Right cardiac atrium (tissue), 5 donors: ENCODE data around the gene MON1A. TPM values are rescaled to one million over a fixed set of nuclear protein-coding genes. Genes with fewer than 3 reads are reported as not detected.
A peak's percentile ranks its signal among the peaks of the same experiment; 100 is the strongest.

Experiments
- ATAC-seq, 2 donors: fragments of 200-7000 bp; cut with Tn5 transposase; one replicate each; pipeline versions ENCODE4 v1.8.0 to v1.9.1; 2020; ENCODE audit warnings: moderate library complexity in 2 of 2, mild to moderate bottlenecking in 1 of 2
- DNase-seq, 3 donors: peaks; one replicate each; pipeline ENCODE4 v3.0.0-alpha.2; 2020
- H3K27ac ChIP-seq: one replicate; pipeline ENCODE4 v1.5.1; 2013; ENCODE audit warnings: mild to moderate bottlenecking, low read length, control low read depth, moderate library complexity
- H3K27me3 ChIP-seq: one replicate; pipeline ENCODE4 v1.6.1; 2013; ENCODE audit not compliant: control insufficient read depth, insufficient read depth
- H3K4me1 ChIP-seq: one replicate; pipeline ENCODE4 v1.6.1; 2013; ENCODE audit warnings: low read length; ENCODE audit not compliant: control insufficient read depth, insufficient read depth
- H3K4me3 ChIP-seq: one replicate; pipeline ENCODE4 v1.5.1; 2013; ENCODE audit warnings: low read length, control low read depth
- H3K9me3 ChIP-seq: one replicate; pipeline ENCODE4 v1.6.1; 2013; ENCODE audit warnings: low read length; ENCODE audit not compliant: control insufficient read depth
- WGBS: extraction: QIAGEN DNeasy Blood & Tissue Kit; methylation state at CpG from one replicate; pipeline ENCODE4 v1.1.7; 2013; 5-methylcytosine and 5-hydroxymethylcytosine counted together
- intact Hi-C, 4 donors: fragments of 100-400 bp; cut with DNase I; formaldehyde crosslinking; loops; one replicate each; pipeline versions ENCODE4 v1.11.0 to v1.14.0; 2022 to 2023
- polyA plus RNA-seq: library from polyadenylated mRNA; stranded (reverse); fragments of 200-250 nt; gene quantifications from one replicate; pipeline ENCODE4 v1.2.3, GENCODE V29; 2013
- total RNA-seq, 4 donors: library from RNA; stranded (reverse); fragmentation: NEBNext Ultra II Directional; extraction: Animal tissue kit (Norgen Biotek cat#: 25700); gene quantifications; one replicate each; pipeline ENCODE4 v1.2.1, GENCODE V29; 2021
- donor health status: healthy with polysubstance abuse.
- donor health status: DM: no; HTN: yes; CAD: no.
- donor health status: DM: no; HTN: no; CAD: no.
- donor health status: DM: no; HTN: yes; CAD: no; lungs with severe emphysema.
- donor health status: DM: yes; HTN: yes; CAD: no.

Gene MON1A
- total and polyA plus RNA-seq, 5 donors, result 7.4 to 9.0 (median 8.2) TPM

GRCh38 chr3:49869525-49870126, 60.0 kb downstream of the MON1A start, which contains the start of gene CAMKV:
Gene CAMKV, minus strand, starts transcription at chr3:49869906. Its CDS starts 7,518 bp downstream, at chr3:49862388.
- intact Hi-C loops, result no loop called here
- H3K27me3 ChIP-seq, result no peaks in the 10 kb centered on the region
- H3K9me3 ChIP-seq, result no peaks in the 10 kb centered on the region
- WGBS, result 1% methylated on average over 59 of the region's 59 CpGs
- DNase-seq, result no peak
- no peak for ATAC-seq
- peak within 1 kb of the TSS; percentile 43 for H3K4me3 ChIP-seq
- no peak within 1 kb of the TSS for H3K27ac ChIP-seq
- H3K4me1 ChIP-seq, result no peaks in the 10 kb centered on the region

- peak overlapping the region; percentile 43 for H3K4me3 ChIP-seq
- H3K9me3 ChIP-seq, result no peaks in the 10 kb centered on the region
- ATAC-seq, result no peak
- intact Hi-C loops, result no loop called here
- H3K4me1 ChIP-seq, result no peaks in the 10 kb centered on the region
- no peak overlapping the region for H3K27ac ChIP-seq
- no peaks in the 10 kb centered on the region for H3K27me3 ChIP-seq
- DNase-seq, result no peak
- WGBS, result 3% methylated on average over 23 of the region's 23 CpGs
Measured at GRCh38 chr3:49868862-49869466, 60.6 kb downstream of the MON1A start.

DNA sequence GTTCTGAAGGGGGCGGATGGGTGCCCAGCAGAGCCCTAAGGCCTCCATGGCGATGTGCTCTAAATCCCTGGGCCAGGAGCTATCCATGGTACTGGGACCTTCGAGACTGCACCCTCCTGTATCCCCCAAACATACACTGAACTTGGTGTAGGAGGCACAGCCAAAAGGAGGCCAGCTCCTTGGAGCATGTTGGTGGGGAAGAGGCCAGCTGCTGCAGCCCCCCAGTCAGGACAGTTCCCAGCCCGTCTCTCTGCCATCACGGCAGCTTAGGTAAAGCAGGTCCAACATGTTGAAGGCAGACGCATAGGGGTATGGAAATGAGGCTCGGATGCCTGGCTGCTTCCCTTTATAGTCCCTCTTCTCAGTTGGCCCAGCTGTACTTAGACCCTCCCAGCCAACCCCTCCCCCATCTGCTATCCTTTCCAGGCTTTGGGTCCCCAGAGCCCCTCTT, 61.7 kb downstream of the MON1A start:
- Histone ChIP-seq H3K4me3 (no peak overlapping the region), H3K27ac (no peak overlapping the region), H3K4me1 (no peaks in the 10 kb centered on the region), H3K27me3 (no peaks in the 10 kb centered on the region), H3K9me3 (no peaks in the 10 kb centered on the region)
- DNase-seq, result no peak
- no peak for ATAC-seq
- 20% methylated on average over 7 of the region's 7 CpGs for WGBS
- intact Hi-C loops, result no loop called here

DNA sequence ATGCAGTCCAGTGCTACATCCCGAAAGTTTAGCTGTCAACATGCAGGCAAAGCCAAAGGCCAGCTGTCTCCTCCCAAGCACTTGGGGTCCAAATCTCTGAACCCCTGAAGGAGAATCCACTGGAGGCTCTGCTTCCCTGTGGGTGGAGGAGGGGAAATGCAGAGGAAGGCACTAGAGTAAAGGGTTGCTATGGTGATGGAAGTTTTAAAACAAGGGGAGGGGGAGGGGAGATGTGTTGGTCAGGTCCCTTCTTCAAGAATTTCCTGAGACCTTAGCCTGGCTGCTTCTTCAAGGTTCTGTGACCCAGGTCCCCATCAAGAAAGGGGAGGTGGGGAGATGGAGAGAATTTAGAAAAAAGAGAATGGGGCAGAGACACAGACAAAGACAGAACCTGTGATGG, 62.2 kb downstream of the MON1A start:
- Histone ChIP-seq H3K4me1 (no peaks in the 10 kb centered on the region), H3K4me3 (no peak overlapping the region), H3K27me3 (no peaks in the 10 kb centered on the region), H3K9me3 (no peaks in the 10 kb centered on the region), H3K27ac (no peak overlapping the region)
- DNase-seq (no peak), ATAC-seq (no peak)
- 90% methylated on average over 1 of the region's 1 CpG for WGBS
- intact Hi-C loops, result no loop called here

- no peaks in the 10 kb centered on the region for H3K27me3 ChIP-seq
- 46% methylated on average over 7 of the region's 7 CpGs for WGBS
- H3K4me1 ChIP-seq, result no peaks in the 10 kb centered on the region
Measured at GRCh38 chr3:49865198-49865784, 64.3 kb downstream of the MON1A start.

GRCh38 chr3:49864505-49864904, 65.1 kb downstream of the MON1A start:
- ATAC-seq, result no peak

More at GRCh38 chr3:49865198-49865784, 64.3 kb downstream of the MON1A start:
- ATAC-seq (no peak), DNase-seq (no peak)
- Histone ChIP-seq H3K27ac (no peak overlapping the region), H3K4me3 (no peak overlapping the region), H3K9me3 (no peaks in the 10 kb centered on the region)
- intact Hi-C loops, result no loop called here

DNA sequence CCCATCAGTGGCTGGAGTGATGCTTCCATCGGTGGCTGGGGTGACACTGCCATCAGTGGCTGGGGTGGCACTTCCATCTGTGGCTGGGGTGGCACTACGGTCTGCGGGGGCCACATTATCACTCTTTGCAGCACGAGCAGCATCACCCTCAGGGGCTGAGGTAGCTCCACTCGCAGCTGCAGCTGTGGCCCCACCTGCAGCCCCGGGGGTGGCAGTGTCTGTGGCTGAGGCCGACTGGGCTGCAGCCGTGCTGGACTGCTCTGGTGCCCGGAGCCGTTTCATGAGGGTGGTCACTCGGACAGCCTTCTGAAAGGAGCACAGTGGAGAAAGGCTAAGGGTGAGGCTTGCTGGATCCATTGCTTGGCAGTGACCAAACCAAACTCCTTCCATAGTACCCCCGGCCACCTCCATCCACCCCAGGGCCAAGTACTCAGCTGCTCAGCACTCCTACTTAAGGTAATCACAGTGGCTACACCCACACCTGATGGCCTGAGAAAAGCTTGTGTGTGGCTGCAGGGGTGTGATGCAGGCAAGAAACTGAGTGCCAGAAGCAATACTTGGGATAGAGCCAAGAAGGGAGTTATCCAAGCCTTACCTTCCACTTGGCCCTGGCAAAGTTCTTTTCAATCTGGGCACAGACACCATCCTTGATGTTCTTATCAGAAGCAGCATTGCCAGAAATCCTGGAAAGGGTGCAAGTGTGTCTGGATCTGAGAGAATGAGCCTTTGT, 69.9 kb downstream of the MON1A start:
- ATAC-seq, result no peak
- no peaks in the 10 kb centered on the region for H3K27me3 ChIP-seq
- 83% methylated on average over 12 of the region's 12 CpGs for WGBS
- H3K27ac ChIP-seq, result no peak overlapping the region
- peak in 1 of 3 donors; percentile 7 for DNase-seq
- intact Hi-C loops, result no loop called here
- H3K4me1 ChIP-seq, result no peaks in the 10 kb centered on the region
- no peaks in the 10 kb centered on the region for H3K9me3 ChIP-seq
- H3K4me3 ChIP-seq, result no peak overlapping the region

More at GRCh38 chr3:49864505-49864904, 65.1 kb downstream of the MON1A start:
- Histone ChIP-seq H3K4me1 (no peaks in the 10 kb centered on the region), H3K27ac (no peak overlapping the region), H3K9me3 (no peaks in the 10 kb centered on the region), H3K27me3 (no peaks in the 10 kb centered on the region), H3K4me3 (no peak overlapping the region)
- no peak for DNase-seq
- intact Hi-C loops, result no loop called here
- 59% methylated on average over 5 of the region's 5 CpGs for WGBS

Other genes starting within 250 kb of the MON1A start
- gene MST1, start 240.3 kb downstream of the MON1A start, total RNA-seq, result 1 to 10 TPM; 3.5 to 7.5 (median 6.6) TPM
- gene MST1, start 240.3 kb downstream of the MON1A start, polyA plus RNA-seq, result 6.2 TPM
- 10 to 100 TPM; 36.6 to 44.6 (median 41.8) TPM for gene RNF123, start 240.3 kb downstream of the MON1A start, total RNA-seq
- 24.4 TPM for gene RNF123, start 240.3 kb downstream of the MON1A start, polyA plus RNA-seq
- gene AMIGO3, start 210.1 kb downstream of the MON1A start, total RNA-seq, result under 1 TPM in 1 of 4 donors, not detected in 3; 0.09 TPM
- gene AMIGO3, start 210.1 kb downstream of the MON1A start, polyA plus RNA-seq, result 0.57 TPM
- 10 to 100 TPM; 12.6 to 34.7 (median 19.6) TPM for gene GMPPB, start 205.9 kb downstream of the MON1A start, total RNA-seq
- 13.2 TPM for gene GMPPB, start 205.9 kb downstream of the MON1A start, polyA plus RNA-seq
- gene IP6K1, start 143.3 kb downstream of the MON1A start, total RNA-seq, result 10 to 100 TPM; 18.4 to 24.0 (median 21.7) TPM
- gene IP6K1, start 143.3 kb downstream of the MON1A start, polyA plus RNA-seq, result 14.6 TPM
- gene CDHR4, start 129.9 kb downstream of the MON1A start, total RNA-seq, result under 1 TPM in 1 of 4 donors, not detected in 3; 0.29 TPM
- gene CDHR4, start 129.9 kb downstream of the MON1A start, polyA plus RNA-seq, result 0.07 TPM
- gene INKA1, start 126.5 kb downstream of the MON1A start, total RNA-seq, result 1 to 10 TPM; 2.2 to 6.4 (median 4.6) TPM
- gene INKA1, start 126.5 kb downstream of the MON1A start, polyA plus RNA-seq, result 3.9 TPM
- gene UBA7, start 115.9 kb downstream of the MON1A start, total RNA-seq, result 10 to 100 TPM; 25.5 to 40.5 (median 38.2) TPM
- 25.1 TPM for gene UBA7, start 115.9 kb downstream of the MON1A start, polyA plus RNA-seq
- gene TRAIP, start 73.2 kb downstream of the MON1A start, total RNA-seq, result 1 to 10 TPM in 3 of 4 donors, under 1 TPM in 1; 0.68 to 1.5 (median 1.3) TPM
- 0.81 TPM for gene TRAIP, start 73.2 kb downstream of the MON1A start, polyA plus RNA-seq
- gene CAMKV, start 59.9 kb downstream of the MON1A start, total RNA-seq, result not detected
- not detected for gene CAMKV, start 59.9 kb downstream of the MON1A start, polyA plus RNA-seq
- 1 to 10 TPM in 3 of 4 donors, under 1 TPM in 1; 0.94 to 2.7 (median 2.1) TPM for gene MST1R, start 25.9 kb downstream of the MON1A start, total RNA-seq
- 1.9 TPM for gene MST1R, start 25.9 kb downstream of the MON1A start, polyA plus RNA-seq
- gene RBM6, start 10.3 kb upstream of the MON1A start, total RNA-seq, result 10 to 100 TPM; 43.2 to 52.6 (median 46.9) TPM
- 53.1 TPM for gene RBM6, start 10.3 kb upstream of the MON1A start, polyA plus RNA-seq
- gene RBM5, start 159.1 kb upstream of the MON1A start, total RNA-seq, result 10 to 100 TPM; 67.1 to 83.8 (median 76.6) TPM
- gene RBM5, start 159.1 kb upstream of the MON1A start, polyA plus RNA-seq, result 54.9 TPM
- 10 to 100 TPM in 2 of 4 donors, 1 to 10 TPM in 2; 7.3 to 15.2 (median 9.4) TPM for gene SEMA3F, start 225.5 kb upstream of the MON1A start, total RNA-seq
- gene SEMA3F, start 225.5 kb upstream of the MON1A start, polyA plus RNA-seq, result 10.2 TPM